Measurements from ENCODE around the gene HSD3B2.

GRCh38 chr1:119404736-119405135 is 10.2 kb upstream of the HSD3B2 start:
- no peak for TF ChIP-seq POLR2AphosphoS5 (IDR thresholded peaks at IDR 0.05; ENCODE audit: low read depth, low read length)
- no peak for TF ChIP-seq POLR2A (IDR thresholded peaks at IDR 0.05; ENCODE audit: low read depth, low read length)
- no peak for TF ChIP-seq TAF1 (IDR thresholded peaks at IDR 0.05; ENCODE audit: borderline replicate concordance, low read depth, low read length)

Data from GM12892 (cell line).